SK-N-SH (cell line): ENCODE results near the gene P3H2.

Experiments used
- CTCF ChIP-seq: fragments of 200-600 bp; sonication (generic); IDR thresholded peaks from 2 replicates; pipeline ENCODE4 v1.6.1; 2017; ENCODE audit warnings: antibody characterized with exemption, mild to moderate bottlenecking, moderate library complexity
- ELF1 ChIP-seq: IDR thresholded peaks from 2 replicates; pipeline ENCODE4 v1.4.0; 2012
- EP300 ChIP-seq, 2 experiments: IDR thresholded peaks; 2 replicates each; pipeline versions ENCODE4 v1.4.0 to v1.6.1; 2012; ENCODE audit warnings: borderline replicate concordance in 1 of 2, low read depth in 1 of 2, low read length in 1 of 2
- EZH2phosphoT487 ChIP-seq: fragments of 200-600 bp; sonication (generic); IDR thresholded peaks from 2 replicates; pipeline ENCODE4 v1.6.1; 2017; ENCODE audit warnings: low read depth, mixed run types, mild to moderate bottlenecking, antibody characterized with exemption, moderate library complexity, borderline replicate concordance
- GATA2 ChIP-seq: sonication (generic); formaldehyde crosslinking; IDR thresholded peaks from 2 replicates; pipeline ENCODE4 v1.5.0; 2020; ENCODE audit warnings: mild to moderate bottlenecking, missing genetic modification reagents
- MAX ChIP-seq: IDR thresholded peaks from 2 replicates; pipeline ENCODE4 v1.4.0; 2012; ENCODE audit warnings: low read depth
- PBX3 ChIP-seq: IDR thresholded peaks from 2 replicates; pipeline ENCODE4; 2012
- POLR2AphosphoS5 ChIP-seq: IDR thresholded peaks from 2 replicates; pipeline ENCODE4 v1.6.1; 2012; ENCODE audit warnings: low read depth, low read length
- RAD21 ChIP-seq: IDR thresholded peaks from 2 replicates; pipeline ENCODE4 v1.6.1; 2012; ENCODE audit warnings: mild to moderate bottlenecking, low read length
- REST ChIP-seq: IDR thresholded peaks from 2 replicates; pipeline ENCODE4 v1.6.1; 2012; ENCODE audit warnings: mild to moderate bottlenecking, low read depth, low read length, moderate library complexity
- TEAD4 ChIP-seq: IDR thresholded peaks from 2 replicates; pipeline ENCODE4 v1.4.0; 2012; ENCODE audit warnings: mild to moderate bottlenecking, borderline replicate concordance; ENCODE audit not compliant: insufficient read depth

GRCh38 chr3:189948724-189949045, 172.0 kb downstream of the P3H2 start:
- TF ChIP-seq TEAD4: no peak
- no peak for TF ChIP-seq RAD21
- TF ChIP-seq POLR2AphosphoS5: no peak
- no peak for TF ChIP-seq EP300 (IDR thresholded peaks at IDR 0.05; ENCODE audit: borderline replicate concordance in 1 of 2, low read depth in 1 of 2, low read length in 1 of 2)
- TF ChIP-seq EZH2phosphoT487: no peak
- TF ChIP-seq CTCF: no peak
- no peak for TF ChIP-seq MAX
- no peak for TF ChIP-seq PBX3
- no peak for TF ChIP-seq REST
- TF ChIP-seq GATA2 (CRISPR knock-in tag): no peak
- no peak for TF ChIP-seq ELF1
